Aorta (tissue), 5 donors: ENCODE results near the gene UBE3C. TPM values are rescaled to one million over a fixed set of nuclear protein-coding genes. Genes with fewer than 3 reads are reported as not detected.
A peak's percentile ranks its signal among the peaks of the same experiment; 100 is the strongest.

Source experiments
- ATAC-seq: fragments of 200-7000 bp; cut with Tn5 transposase; one replicate; pipeline ENCODE4 v1.9.1; 2022; ENCODE audit warnings: moderate library complexity; ENCODE audit not compliant: low FRiP score
- DNase-seq, 2 donors: peaks; one replicate each; pipeline ENCODE4 v3.0.0-alpha.2; 2020
- H3K27ac ChIP-seq, 2 donors: one replicate each; pipeline ENCODE4 v1.5.1; 2013; ENCODE audit warnings: low read length in 2 of 2, mild to moderate bottlenecking in 2 of 2, moderate library complexity in 2 of 2, control low read depth in 1 of 2, inconsistent platforms in 1 of 2, low read depth in 1 of 2
- H3K27me3 ChIP-seq, 2 donors: one replicate each; pipeline ENCODE4 v1.6.1; 2013; ENCODE audit warnings: control low read depth in 1 of 2, low read length in 1 of 2, mild to moderate bottlenecking in 1 of 2, moderate library complexity in 1 of 2; ENCODE audit not compliant: insufficient read depth in 2 of 2, control insufficient read depth in 1 of 2
- H3K36me3 ChIP-seq, 2 donors: one replicate each; pipeline ENCODE4 v1.6.1; 2013; ENCODE audit warnings: control low read depth in 1 of 2, low read length in 1 of 2, mild to moderate bottlenecking in 1 of 2; ENCODE audit not compliant: insufficient read depth in 2 of 2, control insufficient read depth in 1 of 2
- H3K4me1 ChIP-seq, 2 donors: one replicate each; pipeline ENCODE4 v1.6.1; 2013; ENCODE audit warnings: low read length in 2 of 2, control low read depth in 1 of 2, mild to moderate bottlenecking in 1 of 2, moderate library complexity in 1 of 2; ENCODE audit not compliant: insufficient read depth in 2 of 2, control insufficient read depth in 1 of 2
- H3K4me3 ChIP-seq, 2 donors: one replicate each; pipeline ENCODE4 v1.5.1; 2013; ENCODE audit warnings: low read length in 2 of 2, control low read depth in 1 of 2, mild to moderate bottlenecking in 1 of 2
- H3K9me3 ChIP-seq: one replicate; pipeline ENCODE4 v1.6.1; 2013; ENCODE audit warnings: mild to moderate bottlenecking, low read length; ENCODE audit not compliant: control insufficient read depth
- WGBS, 2 donors: extraction: QIAGEN DNeasy Blood & Tissue Kit; methylation state at CpG; one replicate each; pipeline ENCODE4 v1.1.7; 2013; 5-methylcytosine and 5-hydroxymethylcytosine counted together
- intact Hi-C, 2 donors: fragments of 100-400 bp; cut with DNase I; formaldehyde crosslinking; loops; one replicate each; pipeline versions ENCODE4 v1.14.2 to v1.15.0; 2022
- polyA plus RNA-seq, 2 donors: library from polyadenylated mRNA; stranded (reverse); fragments of 200-250 nt; gene quantifications; one replicate each; pipeline ENCODE4 v1.2.3, GENCODE V29; 2013
- total RNA-seq, 2 donors: library from RNA; stranded (reverse); fragmentation: NEBNext Ultra II Directional; extraction: Animal tissue kit (Norgen Biotek cat#: 25700); gene quantifications; one replicate each; pipeline ENCODE4 v1.2.1, GENCODE V29; 2021
- donor health status: healthy with polysubstance abuse.
- donor health status: Bipolar disorder and iron deficiency.
- donor health status: DM: no; HTN: no; CAD: no.
- donor health status: DM: no; HTN: no; CAD: no.
- donor health status: DM: yes; HTN: yes; CAD: no.

Gene UBE3C
- total and polyA plus RNA-seq, 4 donors, result 15.8 to 73.0 (median 40.2) TPM

GRCh38 chr7:157265051-157265450 is 126.3 kb downstream of the UBE3C start:
- H3K36me3 ChIP-seq, result peaks cover 2 to 5% of the 10 kb centered on the region in 2 donors
- DNase-seq (peak in 1 of 2 donors; percentile 22), ATAC-seq (no peak)
- intact Hi-C loops, result no loop called here
- 90 to 93% methylated on average over 12 of the region's 12 CpGs for WGBS, 2 donors
- no peak overlapping the region for H3K4me3 ChIP-seq
- no peak overlapping the region for H3K27ac ChIP-seq
- no peaks in the 10 kb centered on the region for H3K27me3 ChIP-seq
- no peaks in the 10 kb centered on the region for H3K4me1 ChIP-seq
- no peaks in the 10 kb centered on the region for H3K9me3 ChIP-seq

- Histone ChIP-seq H3K27me3 (no peaks in the 10 kb centered on the region), H3K36me3 (peaks cover 0 to 5% of the 10 kb centered on the region in 2 donors), H3K4me3 (no peak overlapping the region), H3K9me3 (no peaks in the 10 kb centered on the region), H3K4me1 (no peaks in the 10 kb centered on the region), H3K27ac (no peak overlapping the region)
- intact Hi-C loops, result no loop called here
- WGBS, 2 donors, result 94% methylated on average over 7 of the region's 7 CpGs
- ATAC-seq (no peak), DNase-seq (no peak)
Measured at GRCh38 chr7:157266272-157266671, 127.5 kb downstream of the UBE3C start.

GRCh38 chr7:157267516-157267915 is 128.8 kb downstream of the UBE3C start:
- DNase-seq (peak in 1 of 2 donors; percentile 22), ATAC-seq (no peak)
- H3K4me1 ChIP-seq, result peaks cover 0 to 4% of the 10 kb centered on the region in 2 donors
- no peak overlapping the region for H3K4me3 ChIP-seq
- H3K36me3 ChIP-seq, result peaks cover 0 to 5% of the 10 kb centered on the region in 2 donors
- intact Hi-C loops, result no loop called here
- H3K9me3 ChIP-seq, result no peaks in the 10 kb centered on the region
- 92% methylated on average over 13 of the region's 13 CpGs for WGBS, 2 donors
- no peaks in the 10 kb centered on the region for H3K27me3 ChIP-seq
- H3K27ac ChIP-seq, result no peak overlapping the region

GRCh38 chr7:157267956-157268355 is 129.2 kb downstream of the UBE3C start:
- H3K4me1 ChIP-seq, result peaks cover 0 to 4% of the 10 kb centered on the region in 2 donors
- no peaks in the 10 kb centered on the region for H3K27me3 ChIP-seq
- no peak overlapping the region for H3K4me3 ChIP-seq
- intact Hi-C loops, result no loop called here
- no peak overlapping the region for H3K27ac ChIP-seq
- DNase-seq (peak in 1 of 2 donors; percentile 51), ATAC-seq (no peak)
- H3K36me3 ChIP-seq, result peaks cover 0 to 5% of the 10 kb centered on the region in 2 donors
- 87 to 88% methylated on average over 5 of the region's 5 CpGs for WGBS, 2 donors
- H3K9me3 ChIP-seq, result no peaks in the 10 kb centered on the region

- 73 to 74% methylated on average over 13 of the region's 13 CpGs for WGBS, 2 donors
- Histone ChIP-seq H3K36me3 (peaks cover 0 to 5% of the 10 kb centered on the region in 2 donors), H3K9me3 (no peaks in the 10 kb centered on the region), H3K4me3 (no peak overlapping the region), H3K4me1 (peaks cover 0 to 4% of the 10 kb centered on the region in 2 donors), H3K27ac (no peak overlapping the region), H3K27me3 (no peaks in the 10 kb centered on the region)
- intact Hi-C loops, result no loop called here
- ATAC-seq (no peak), DNase-seq (peak in 1 of 2 donors; percentile 49)
Measured at GRCh38 chr7:157268540-157268939, 129.8 kb downstream of the UBE3C start.

GRCh38 chr7:157269341-157270059 is 130.8 kb downstream of the UBE3C start:
- Histone ChIP-seq H3K27ac (no peak overlapping the region), H3K4me3 (no peak overlapping the region), H3K27me3 (no peaks in the 10 kb centered on the region), H3K9me3 (no peaks in the 10 kb centered on the region), H3K4me1 (peaks cover 0 to 4% of the 10 kb centered on the region in 2 donors), H3K36me3 (peaks cover 0 to 5% of the 10 kb centered on the region in 2 donors)
- WGBS, 2 donors, result 82 to 84% methylated on average over 16 of the region's 16 CpGs
- no peak for ATAC-seq
- peak in 1 of 2 donors; percentile 61 for DNase-seq
- intact Hi-C loops, result loop anchor here (5.0 kb wide), 3 partner anchors 118 to 322 kb away; partner anchors contain the start of gene NOM1 (in 1 of the 2)

GRCh38 chr7:157270060-157270444 is 131.3 kb downstream of the UBE3C start:
- DNase-seq (peak in 1 of 2 donors; percentile 34), ATAC-seq (no peak)
- Histone ChIP-seq H3K9me3 (no peaks in the 10 kb centered on the region), H3K36me3 (peaks cover 0 to 5% of the 10 kb centered on the region in 2 donors), H3K27me3 (no peaks in the 10 kb centered on the region), H3K27ac (no peak overlapping the region), H3K4me3 (no peak overlapping the region), H3K4me1 (peaks cover 0 to 4% of the 10 kb centered on the region in 2 donors)
- intact Hi-C loops, result loop anchor here (5.0 kb wide), 3 partner anchors 117 to 323 kb away; partner anchors contain the start of gene NOM1 (in 1 of the 2)
- 82 to 83% methylated on average over 3 of the region's 3 CpGs for WGBS, 2 donors

GRCh38 chr7:157271315-157271990 is 132.7 kb downstream of the UBE3C start:
- H3K36me3 ChIP-seq, result peaks cover 0 to 3% of the 10 kb centered on the region in 2 donors
- H3K27me3 ChIP-seq, result no peaks in the 10 kb centered on the region
- ATAC-seq (no peak), DNase-seq (peak in 1 of 2 donors; percentile 74)
- peak overlapping the region in 1 of 2 donors; percentile 64 for H3K27ac ChIP-seq
- peaks cover 0 to 4% of the 10 kb centered on the region in 2 donors for H3K4me1 ChIP-seq
- H3K4me3 ChIP-seq, result no peak overlapping the region
- H3K9me3 ChIP-seq, result no peaks in the 10 kb centered on the region
- WGBS, 2 donors, result 77 to 82% methylated on average over 15 of the region's 15 CpGs
- intact Hi-C loops, result loop anchor here (5.0 kb wide), 3 partner anchors 116 to 324 kb away; partner anchors contain the start of gene NOM1 (in 1 of the 2)
